GM19438 (cell line): ENCODE results near the gene LILRB5.
"Not testable (repeated sequence)": the region's sequence is repeated elsewhere in the genome, so short reads cannot be mapped to it uniquely, and the experiment has no call there.

ENCODE experiments used
- ATAC-seq: cut with Tn5 transposase; IDR thresholded peaks from one replicate; pipeline ENCODE4 v1.9.1; 2021; ENCODE audit warnings: low read depth; ENCODE audit not compliant: unreplicated experiment

The LILRB5 gene

DNA sequence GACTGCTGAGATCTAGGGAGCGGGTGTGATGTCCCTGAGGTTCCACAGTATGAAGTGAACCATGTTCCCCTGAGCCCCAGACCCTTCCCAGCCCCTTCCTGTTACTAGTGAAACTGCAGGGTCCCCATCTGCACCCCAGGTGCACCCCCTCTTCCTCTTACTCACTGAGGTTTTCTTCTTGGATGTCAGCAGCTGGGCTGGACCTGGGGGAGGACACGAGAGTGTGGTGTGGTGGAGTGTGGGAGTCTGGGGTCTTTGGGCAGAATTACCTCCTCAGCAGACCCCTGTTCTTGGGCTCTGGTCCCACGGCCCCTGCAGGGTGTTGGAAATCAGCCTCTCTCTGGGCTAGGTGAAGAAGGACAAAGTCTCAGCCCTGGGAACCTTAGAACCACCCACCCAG is 11.1 kb downstream of the LILRB5 start:
- ATAC-seq = no peak

DNA sequence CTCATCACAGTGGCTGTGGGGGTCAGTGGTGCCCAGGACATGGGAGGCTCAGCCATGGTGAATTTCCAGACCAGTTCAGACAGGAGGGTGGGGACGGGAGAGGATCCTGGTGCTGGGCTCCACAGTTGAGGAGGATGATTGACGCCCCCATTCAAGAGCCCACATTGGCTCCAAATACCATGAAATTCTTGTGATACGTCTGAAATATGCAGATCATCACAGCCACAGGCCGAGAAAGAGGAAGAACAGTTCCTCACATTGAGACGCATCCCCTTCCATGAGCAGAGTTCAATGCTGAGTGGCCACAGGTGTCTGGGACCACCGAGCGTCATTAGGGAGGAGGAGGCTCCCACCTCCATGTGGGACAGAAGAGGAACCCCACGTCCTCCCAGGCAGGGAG is 13.3 kb downstream of the LILRB5 start:
- not testable (repeated sequence) for ATAC-seq

DNA sequence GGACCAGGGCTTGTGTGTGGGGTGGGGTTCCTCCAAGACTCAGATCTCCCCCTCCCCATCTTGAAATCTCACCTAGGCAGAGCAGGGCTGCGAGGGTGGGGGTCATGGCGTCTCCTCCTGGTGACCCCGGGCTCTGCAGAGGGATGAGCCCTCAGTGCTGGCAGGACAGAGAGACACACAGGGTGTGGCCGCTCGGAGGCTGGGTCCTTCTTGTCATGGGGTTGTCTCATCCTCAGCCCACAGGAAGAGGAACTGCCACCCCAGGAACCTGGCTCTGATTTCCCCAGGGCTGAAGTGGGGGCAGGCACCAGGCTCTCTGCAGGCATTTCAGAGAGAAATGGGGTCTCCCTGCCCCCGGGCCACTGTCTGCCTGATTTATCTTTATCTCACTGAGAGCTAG is 14.4 kb downstream of the LILRB5 start, which contains the start of gene LILRA6:
TSS of gene LILRA6 (minus strand) at position 145 of the 400 bp plus-strand sequence.
- ATAC-seq = not testable (repeated sequence)

DNA sequence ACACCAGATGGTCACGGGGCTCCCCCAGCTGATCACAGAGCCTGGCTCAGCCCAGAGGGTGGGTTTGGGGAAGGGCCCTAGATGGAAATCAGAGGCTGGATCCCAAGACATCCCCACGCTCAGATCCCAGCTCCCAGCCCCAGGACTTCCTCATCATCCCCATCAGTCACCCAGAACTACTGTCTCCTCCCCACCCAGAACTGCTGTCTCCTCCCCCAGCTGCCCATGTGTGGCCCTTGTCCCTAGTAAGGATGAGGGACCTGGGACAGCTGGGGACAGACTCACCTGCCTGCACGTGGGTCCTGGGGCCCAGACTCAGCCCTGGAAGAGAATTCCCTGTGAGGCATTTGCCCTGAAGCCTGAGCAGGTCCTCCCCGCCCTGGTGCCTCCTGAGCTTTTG is 14.8 kb downstream of the LILRB5 start:
- ATAC-seq = not testable (repeated sequence)

DNA sequence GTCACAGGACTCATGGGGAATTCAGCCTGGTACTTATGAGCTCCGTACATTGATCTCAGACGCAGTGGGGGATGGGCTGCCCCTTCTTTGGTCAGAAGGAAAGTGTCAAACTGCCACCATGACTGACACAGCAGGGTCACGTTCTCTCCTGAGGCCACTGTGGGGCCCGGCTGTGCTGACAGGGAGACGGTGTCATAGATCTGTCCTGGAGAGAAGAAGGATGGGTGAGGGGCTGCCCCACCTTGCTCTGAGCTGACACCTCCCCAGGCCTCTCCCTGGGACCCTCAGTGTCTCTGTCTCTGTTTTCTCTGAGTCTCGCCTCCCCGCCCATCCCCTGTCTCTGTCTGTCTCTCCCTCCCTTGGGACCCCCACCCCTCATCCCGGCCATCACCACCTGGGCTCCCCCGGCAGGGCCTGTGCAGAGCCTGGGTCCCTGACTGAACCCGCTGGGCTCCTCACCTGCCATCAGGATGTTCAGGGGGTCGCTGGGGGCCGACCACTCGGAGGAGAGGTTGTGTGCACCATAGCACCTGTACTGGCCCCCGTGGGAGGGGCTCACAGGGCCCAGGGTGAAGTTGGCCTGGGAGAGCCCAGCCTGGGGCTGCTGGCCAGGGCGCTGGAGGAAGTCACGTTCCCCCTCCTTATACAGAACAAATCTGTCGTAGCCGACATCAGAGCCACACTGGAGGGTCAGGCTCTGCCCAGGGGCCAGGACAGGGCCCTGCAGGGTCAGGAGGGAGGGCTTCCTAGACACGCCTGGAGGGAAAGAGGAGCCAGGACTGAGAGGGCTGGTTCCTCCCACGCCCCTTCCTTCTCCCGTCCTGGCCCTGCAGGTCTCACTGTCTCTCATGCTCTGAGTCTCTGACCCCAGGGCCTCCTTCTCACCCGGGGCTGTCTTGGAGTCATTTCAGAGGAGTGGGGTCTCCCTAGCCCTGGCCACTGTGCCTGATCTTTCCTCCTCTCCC is 16.4 kb downstream of the LILRB5 start:
- not testable (repeated sequence) for ATAC-seq

DNA sequence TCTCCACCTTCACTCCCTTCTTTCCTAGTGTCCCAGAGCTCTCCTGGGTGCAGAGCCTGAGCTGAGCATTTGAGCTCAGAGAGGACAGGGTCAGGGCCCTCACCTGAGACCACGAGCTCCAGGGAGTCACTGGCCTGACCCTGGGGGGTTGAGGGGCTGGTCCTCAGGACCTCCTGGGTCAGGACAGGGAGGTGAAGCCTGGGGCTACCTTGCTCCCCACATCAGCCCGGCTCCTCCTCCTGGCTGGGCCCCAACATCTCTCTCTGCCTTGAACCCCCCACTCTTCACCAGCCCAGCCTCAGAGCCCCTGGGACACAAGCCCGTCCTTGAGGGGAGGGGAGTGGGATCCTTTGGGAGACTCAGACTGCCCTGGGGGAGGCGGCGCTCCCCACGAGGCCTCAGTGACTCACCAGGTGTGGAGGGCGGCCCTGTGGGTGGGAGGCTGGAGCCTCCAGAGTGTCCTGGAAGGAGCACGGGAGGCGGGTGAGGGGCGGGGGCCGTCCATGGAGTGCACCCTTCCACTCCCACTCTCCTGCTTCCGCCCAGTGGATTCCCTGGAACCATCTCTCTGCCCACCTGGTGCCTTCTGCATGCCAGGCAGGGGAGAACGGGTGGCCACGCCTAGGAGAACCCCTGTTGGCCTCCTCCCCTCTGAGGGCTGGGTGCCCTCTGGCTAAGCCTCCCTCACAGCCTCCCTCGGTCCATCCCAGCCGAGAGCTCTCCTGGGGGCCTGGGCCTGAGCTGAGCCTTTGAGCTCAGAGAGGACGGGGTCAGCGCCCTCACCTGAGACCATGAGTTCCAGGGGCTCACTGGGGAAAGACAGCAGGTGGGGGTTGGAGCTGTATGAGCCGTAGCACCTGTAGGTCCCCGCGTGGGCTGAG is 17.3 kb downstream of the LILRB5 start:
- not testable (repeated sequence) for ATAC-seq

DNA sequence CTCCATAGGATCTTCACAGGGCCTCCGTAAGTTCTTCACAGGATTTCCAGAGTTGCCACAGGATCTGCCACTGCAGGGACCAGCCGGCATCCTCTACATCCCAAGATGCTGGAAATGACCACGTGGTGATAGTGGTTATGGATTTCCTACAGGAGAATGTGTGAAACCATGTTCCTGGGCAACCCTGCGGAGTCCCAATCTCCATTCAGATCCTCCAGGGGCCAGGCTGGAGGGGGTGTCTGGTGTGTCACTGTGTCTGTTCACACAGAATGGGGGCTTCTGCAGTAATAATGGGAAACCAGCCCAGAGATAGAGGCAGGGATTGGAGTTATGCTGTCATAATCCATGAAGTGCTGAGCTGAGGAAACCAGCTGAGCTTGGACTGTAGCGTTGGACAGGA is 23.1 kb downstream of the LILRB5 start:
- no peak for ATAC-seq

DNA sequence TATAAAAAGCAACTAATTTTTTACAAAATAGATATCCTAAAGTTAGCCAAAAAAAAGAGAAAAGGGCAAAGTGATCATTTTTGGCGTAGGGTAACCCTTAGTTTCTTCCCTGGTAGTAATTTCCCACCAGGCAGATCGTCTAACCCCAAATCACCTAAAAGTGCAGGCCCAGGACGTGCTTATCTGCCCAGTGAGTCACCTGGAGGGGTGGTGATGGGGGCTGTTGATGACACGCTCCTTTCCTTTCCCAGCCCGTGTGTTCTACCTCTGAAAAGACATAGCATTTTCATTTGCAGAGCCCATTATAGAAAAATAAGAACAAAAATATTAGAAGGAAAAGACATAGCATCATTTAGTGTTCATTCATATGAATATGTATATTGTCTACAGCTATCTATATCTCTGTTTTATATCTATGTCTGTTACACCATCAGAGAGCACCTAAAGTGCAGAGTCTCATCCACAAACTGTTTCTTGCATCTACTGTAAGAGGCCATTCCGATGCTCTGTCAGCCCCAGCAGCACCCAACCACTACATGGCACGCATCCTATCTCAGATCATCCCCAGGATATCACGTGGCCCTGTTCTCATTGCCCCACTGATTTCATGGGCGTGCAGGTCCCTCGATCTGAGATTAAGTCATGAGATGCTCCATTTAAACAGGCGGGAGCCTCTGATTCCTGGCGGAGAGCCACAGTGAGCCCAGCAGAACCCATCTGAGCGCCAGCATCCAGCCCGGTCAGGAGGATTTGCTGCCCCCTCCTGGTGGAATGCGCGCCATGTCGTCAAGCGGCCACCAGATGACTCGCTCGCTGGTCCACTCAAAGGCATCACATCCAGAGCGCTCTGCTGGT is 25.8 kb downstream of the LILRB5 start:
- no peak for ATAC-seq

DNA sequence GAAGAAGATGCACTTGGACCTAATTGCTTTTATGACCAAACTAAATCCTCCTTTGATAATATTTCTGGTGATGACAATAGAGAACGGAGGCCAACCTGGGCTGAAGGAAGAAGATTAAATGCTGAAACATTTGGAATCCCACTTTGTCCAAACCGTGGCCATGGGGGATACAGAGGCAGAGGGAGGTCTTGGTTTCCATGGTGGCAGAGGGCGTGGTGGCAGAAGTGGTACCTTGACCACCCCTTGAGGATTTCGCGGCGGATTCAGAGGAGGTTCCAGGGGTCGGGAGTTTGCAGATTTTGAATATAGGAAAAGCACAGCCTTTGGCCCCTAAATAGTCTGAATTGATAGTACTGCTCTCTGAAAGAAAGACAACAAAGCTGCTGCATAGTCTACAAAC is 27.0 kb downstream of the LILRB5 start:
- ATAC-seq = no peak

DNA sequence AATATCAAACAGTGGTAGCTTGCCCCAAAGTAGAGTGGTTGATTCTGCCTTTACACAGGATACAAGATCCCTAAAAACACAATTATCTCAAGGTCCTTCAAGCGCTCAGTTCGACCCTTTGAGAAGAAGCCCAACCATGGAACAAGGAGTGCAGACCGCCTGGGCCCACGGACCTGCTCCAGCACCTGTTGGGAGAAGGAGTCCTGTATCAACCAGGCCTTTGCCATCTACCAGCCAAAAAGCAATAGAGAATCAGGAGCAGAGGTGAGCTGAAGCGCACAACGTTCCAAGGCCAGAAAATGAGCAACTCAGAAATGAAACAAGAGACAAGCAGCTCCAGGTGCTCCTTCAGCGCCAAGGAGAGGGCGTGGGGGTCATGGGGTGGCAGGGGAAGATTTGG is 27.9 kb downstream of the LILRB5 start:
- ATAC-seq = no peak

DNA sequence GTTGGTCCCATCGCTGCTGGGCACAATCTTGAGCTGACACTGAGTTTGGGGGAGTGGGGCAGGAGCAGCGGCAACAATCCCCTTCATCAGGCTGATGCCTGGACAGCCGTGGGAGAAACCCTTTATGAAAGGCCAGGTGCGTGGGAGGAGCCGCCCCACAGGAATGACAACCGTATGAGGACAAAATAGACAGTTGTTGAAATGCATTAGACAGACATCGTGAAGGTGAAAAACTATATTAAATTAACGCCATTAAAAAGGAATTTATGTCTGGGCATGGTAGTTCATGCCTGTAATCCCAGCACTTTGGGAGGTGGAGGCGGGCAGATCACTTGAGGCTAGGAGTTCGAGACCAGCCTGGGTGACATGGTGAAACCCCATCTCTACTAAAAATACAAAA is 32.5 kb downstream of the LILRB5 start:
- not testable (repeated sequence) for ATAC-seq

DNA sequence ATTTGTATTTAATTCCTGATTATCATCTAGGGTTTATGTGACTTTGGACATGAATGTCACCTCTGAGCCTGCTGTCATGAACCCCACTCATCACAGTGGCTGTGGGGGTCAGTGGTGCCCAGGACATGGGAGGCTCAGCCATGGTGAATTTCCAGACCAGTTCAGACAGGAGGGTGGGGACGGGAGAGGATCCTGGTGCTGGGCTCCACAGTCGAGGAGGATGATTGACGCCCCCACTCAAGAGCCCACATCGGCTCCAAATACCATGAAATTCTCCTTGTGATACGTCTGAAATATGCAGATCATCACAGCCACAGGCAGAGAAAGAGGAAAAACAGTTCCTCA is 33.2 kb downstream of the LILRB5 start:
- ATAC-seq = not testable (repeated sequence)

DNA sequence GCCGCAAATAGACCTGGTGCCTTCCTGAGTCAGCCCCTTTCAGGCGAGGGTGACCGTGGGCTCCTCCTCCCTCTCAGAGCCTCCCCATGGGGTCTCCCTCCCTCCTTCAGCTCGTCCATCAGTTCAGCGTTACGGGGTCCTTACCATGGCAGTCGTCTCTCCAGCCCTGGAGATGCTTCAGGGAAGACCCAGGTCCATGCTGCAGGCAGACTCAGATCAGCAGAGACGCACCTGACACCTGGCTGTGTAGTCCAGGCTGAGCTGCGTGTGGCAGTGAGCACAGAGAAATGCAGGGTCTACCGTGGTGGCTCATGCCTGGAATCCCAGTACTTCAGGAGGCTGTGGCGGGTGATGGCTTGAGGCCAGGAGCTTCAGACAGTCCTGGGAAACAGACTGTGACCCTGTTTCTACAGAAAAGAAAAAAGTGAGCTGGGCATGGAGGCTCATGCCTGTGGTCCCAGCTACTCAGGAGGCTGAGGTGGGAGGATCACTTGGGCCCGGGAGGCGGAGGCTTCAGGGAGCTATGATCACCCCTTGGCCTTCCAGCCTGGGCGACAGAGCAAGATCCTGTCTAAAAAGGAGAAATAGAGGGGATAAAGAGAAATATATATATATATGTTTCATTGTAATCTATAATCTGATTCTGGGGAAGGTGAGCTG is 33.7 kb downstream of the LILRB5 start:
- not testable (repeated sequence) for ATAC-seq

DNA sequence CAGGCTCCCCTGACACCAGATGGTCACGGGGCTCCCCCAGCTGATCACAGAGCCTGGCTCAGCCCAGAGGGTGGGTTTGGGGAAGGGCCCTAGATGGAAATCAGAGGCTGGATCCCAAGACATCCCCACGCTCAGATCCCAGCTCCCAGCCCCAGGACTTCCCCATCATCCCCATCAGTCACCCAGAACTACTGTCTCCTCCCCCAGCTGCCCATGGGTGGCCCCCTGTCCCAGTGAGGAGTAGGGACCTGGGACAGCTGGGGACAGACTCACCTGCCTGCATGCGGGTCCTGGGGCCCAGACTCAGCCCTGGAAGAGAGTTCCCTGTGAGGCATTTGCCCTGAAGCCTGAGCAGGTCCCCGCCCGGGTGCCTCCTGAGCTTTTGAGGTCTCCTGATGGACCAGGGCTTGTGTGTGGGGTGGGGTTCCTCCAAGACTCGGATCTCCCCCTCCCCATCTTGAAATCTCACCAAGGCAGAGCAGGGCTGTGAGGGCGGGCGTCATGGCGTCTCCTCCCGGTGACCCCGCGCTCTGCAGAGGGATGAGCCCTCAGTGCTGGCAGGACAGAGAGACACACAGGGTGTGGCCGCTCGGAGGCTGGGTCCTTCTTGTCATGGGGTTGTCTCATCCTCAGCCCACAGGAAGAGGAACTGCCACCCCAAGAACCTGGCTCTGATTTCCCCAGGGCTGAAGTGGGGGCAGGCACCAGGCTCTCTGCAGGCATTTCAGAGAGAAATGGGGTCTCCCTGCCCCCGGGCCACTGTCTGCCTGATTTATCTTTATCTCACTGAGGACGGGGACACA is 34.4 kb downstream of the LILRB5 start, which contains the start of gene LILRB3:
TSS of gene LILRB3 (minus strand) at position 534 of the 803 bp plus-strand sequence. CDS start at position 503, 31 bp downstream.
- ATAC-seq = not testable (repeated sequence)

DNA sequence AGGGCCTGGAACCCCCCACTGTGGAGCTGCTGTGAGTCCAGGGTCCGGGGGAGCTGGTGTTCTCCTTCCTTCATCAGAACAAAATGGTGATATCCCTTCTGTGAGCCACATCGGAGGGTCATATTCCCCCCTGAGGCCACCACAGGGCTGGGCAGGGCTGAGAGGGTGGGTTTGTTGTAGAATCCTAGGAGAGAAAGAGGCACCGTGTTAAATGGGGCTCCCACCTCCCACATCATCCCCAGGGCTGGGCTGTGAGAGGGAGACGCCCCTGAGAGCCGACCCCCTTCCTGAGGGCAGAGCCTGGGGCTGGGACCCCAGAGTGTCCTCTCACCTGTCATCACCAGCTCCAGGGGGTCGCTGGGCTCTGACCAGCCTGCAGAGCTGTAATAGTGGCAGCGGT is 35.1 kb downstream of the LILRB5 start:
- ATAC-seq = not testable (repeated sequence)

DNA sequence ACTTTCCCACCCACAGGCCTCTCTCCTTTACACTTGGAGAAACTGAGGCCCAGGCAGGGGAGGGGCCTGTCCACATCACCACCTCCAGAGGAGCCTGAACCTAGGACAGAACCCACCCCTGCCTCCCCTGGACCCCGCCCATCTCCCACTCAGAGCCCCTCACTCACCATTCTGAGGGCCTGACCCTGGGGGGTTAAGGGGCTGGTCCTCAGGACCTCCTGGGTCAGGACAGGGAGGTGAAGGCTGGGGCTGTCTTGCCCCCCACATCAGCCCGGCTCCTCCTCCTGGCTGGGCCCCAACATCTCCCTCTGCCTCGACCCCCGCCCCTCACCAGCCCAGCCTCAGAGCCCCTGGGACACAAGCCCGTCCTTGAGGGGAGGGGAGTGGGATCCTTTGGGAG is 37.4 kb downstream of the LILRB5 start:
- ATAC-seq = not testable (repeated sequence)

DNA sequence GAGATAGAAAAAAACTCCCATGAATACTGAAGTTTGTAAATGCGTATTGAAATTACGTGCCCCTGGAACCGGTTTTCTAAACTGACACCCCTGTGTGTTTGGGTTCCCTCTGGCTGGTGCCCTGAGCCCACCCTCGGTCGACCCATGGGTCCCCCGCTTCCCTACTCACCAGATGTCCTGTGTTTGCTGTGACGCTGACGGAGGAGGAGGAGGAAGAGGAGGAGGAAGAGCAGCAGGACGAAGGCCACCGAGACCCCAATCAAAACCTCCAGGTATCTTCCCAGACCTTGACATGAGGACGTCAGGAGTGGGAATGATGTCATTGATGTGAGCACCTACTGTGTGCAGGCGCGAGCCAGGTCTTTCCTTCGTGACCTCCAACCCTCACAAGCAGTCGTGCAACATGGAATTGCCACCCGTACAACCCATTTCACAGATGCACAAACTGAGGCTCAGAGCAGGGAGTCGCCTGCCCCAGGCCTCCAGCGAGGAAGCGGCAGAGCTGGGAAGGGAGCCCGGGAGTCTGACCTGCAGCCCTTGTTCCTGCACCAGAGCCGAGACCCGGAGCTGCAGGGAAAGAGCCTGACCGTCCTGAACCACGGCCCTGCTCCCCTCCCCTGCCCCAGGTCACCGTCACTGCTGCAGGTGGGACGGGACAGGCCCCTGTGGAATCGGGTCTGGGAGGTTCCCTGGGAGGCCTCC is 38.0 kb downstream of the LILRB5 start:
- no peak for ATAC-seq

DNA sequence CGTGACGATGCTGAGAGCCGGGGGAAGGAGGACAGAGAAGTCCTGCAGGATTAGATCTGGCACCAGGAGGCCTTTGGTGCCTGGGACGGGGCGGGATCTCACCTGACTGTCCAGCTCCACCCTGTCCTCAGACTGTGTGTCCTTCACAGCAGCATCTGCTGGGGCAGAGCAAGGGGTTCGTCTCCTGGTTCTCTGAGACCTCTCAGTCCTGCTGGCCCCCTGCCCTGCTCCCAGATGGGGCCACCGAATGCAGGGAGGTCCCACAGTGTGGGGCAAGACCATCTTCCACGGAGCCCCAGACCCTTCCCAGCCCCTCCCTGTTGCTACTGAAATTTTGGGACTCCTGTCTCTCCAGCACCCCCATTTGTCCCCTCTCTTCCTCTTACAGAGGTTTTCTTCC is 38.8 kb downstream of the LILRB5 start:
- ATAC-seq = no peak
